Measurements from ENCODE around the gene OAS3. TPM values are rescaled to one million over a fixed set of nuclear protein-coding genes. Genes with fewer than 3 reads are reported as not detected.
A peak's percentile ranks its signal among the peaks of the same experiment; 100 is the strongest.

The OAS3 gene
- total and polyA plus RNA-seq, 9 of the 15 experiments (the other 6 are each of a cell fraction or from before 2014, with no cell fraction given): 0.21 to 2.0 (median 0.83) TPM

DNA sequence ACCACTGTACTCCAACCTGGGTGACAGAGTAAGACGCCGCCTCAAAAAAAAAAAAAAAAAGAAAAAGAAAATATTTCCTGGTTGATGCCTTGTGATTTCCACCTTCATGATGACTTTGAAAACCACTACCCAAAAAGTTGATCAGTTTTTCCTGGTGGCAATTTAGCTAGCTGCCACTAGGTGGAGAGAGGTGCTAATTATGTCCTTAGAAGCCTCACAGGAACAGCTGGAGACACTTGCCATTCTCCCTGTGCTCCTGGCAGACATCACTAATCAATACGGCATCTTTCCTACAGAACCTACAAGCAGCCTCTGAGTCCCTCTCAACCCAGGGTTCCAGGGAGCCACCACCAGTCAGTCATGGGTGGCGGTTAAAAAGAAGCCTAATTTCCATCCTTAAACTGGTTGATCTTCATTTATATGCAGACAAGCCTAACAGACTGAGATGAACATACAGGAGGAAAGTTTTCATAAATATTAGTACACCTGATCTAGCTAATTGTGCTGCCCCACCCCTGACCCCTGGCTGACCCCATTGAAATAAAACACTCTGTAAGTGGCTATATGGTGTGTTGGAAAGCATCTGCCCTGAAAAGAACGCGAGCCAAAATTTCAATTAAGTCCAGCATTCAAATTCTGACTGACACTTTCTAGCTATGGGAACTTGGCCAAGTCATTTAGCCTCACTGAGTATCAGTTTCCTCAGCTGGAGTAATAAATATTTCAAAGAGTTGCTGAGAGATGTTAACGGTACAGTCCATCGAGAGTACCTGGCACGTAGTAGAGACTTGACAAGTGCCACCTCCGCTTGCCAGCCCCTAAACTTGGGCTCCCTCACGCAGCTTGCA is 37.8 kb upstream of the OAS3 start (continued):
- TF ChIP-seq, protein P1, sequence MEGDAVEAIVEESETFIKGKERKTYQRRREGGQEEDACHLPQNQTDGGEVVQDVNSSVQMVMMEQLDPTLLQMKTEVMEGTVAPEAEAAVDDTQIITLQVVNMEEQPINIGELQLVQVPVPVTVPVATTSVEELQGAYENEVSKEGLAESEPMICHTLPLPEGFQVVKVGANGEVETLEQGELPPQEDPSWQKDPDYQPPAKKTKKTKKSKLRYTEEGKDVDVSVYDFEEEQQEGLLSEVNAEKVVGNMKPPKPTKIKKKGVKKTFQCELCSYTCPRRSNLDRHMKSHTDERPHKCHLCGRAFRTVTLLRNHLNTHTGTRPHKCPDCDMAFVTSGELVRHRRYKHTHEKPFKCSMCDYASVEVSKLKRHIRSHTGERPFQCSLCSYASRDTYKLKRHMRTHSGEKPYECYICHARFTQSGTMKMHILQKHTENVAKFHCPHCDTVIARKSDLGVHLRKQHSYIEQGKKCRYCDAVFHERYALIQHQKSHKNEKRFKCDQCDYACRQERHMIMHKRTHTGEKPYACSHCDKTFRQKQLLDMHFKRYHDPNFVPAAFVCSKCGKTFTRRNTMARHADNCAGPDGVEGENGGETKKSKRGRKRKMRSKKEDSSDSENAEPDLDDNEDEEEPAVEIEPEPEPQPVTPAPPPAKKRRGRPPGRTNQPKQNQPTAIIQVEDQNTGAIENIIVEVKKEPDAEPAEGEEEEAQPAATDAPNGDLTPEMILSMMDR (IDR thresholded peaks at IDR 0.05 in 2 of 3, conservative IDR thresholded peaks at IDR 0.05 in 1 of 3; ENCODE audit: insufficient read depth in 2 of 3, low read depth in 1 of 3, low read length in 3 of 3): peak; percentile 63 to 69 (median 66); a peak in 5 of 6 replicates
- TF ChIP-seq RFX5 (IDR thresholded peaks at IDR 0.05; ENCODE audit: low read depth, low read length): no peak

DNA sequence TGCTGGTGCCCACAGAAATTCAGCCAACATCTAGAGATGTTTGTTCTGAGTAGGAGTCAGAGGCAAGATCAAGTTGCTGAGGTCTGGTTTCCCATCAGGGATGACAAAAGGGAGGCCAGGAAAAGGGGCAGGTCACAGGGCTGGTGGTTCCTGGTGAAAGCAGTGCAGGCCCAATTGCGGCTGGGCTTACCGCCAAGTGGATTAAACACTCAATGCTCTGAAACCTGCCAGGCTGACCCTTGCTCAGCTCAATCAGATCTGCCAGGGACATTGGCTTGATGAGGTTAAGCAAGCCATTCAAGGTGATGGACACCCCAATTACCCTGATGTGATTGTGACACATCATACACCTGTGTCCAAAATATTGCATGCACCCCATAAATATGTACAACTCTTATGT is 37.0 kb upstream of the OAS3 start:
- no peaks in the 10 kb centered on the region for H3K9me3 ChIP-seq (replicated peaks; ENCODE audit: control insufficient read depth, insufficient read depth, low read depth, low read length)
- no TSS peak for BruUV-seq (replicated peaks)
- 11% methylated on average over 2 of the region's 2 CpGs for WGBS (ENCODE audit: insufficient coverage, low coverage, missing lambda C conversion rate)
- no peaks in the 10 kb centered on the region for H3K36me3 ChIP-seq (ENCODE audit: control insufficient read depth, insufficient read depth, low read length)
- ChIA-PET CTCF (ENCODE audit: low intra/inter-chr PET ratio) (no interaction called here), POLR2A (no interaction called here)
- H3K9ac ChIP-seq (ENCODE audit: insufficient read depth in 1 of 2, low read depth in 2 of 2, low read length in 2 of 2): no peak overlapping the region
- H3K4me2 ChIP-seq (ENCODE audit: insufficient read depth, low read length): no peak overlapping the region
- H3K4me3 ChIP-seq: no peak overlapping the region
- H3K27me3 ChIP-seq (ENCODE audit: control insufficient read depth in 2 of 2, insufficient read depth in 2 of 2, low read length in 2 of 2): peaks cover 0 to 11% of the 10 kb centered on the region in 2 experiments; a peak in 1 of 5 replicates
- ATAC-seq (no peak), FAIRE-seq (no peak), DNase-seq (ENCODE audit: extremely low read depth in 1 of 4, low spot score in 3 of 4) (no peak)
- no peak overlapping the region for H2AFZ ChIP-seq (ENCODE audit: low read depth, low read length)
- intact Hi-C loops (cut with micrococcal nuclease) (no loop called here), in situ Hi-C loops (cut with MboI) (no loop called here)
- H3K79me2 ChIP-seq (ENCODE audit: control insufficient read depth, insufficient read depth, low read length): no peaks in the 10 kb centered on the region
- no peak overlapping the region for H3K27ac ChIP-seq (ENCODE audit: extremely low read depth, low read depth, low read length)
- no peaks in the 10 kb centered on the region for H3K9me1 ChIP-seq (ENCODE audit: control insufficient read depth, insufficient read depth, low read length)
- no peaks in the 10 kb centered on the region for H3K4me1 ChIP-seq (replicated peaks in 1 of 2; ENCODE audit: control insufficient read depth in 2 of 2, insufficient read depth in 2 of 2, low read length in 2 of 2)
- H4K20me1 ChIP-seq (replicated peaks; ENCODE audit: control insufficient read depth, insufficient read depth, low read length): no peaks in the 10 kb centered on the region
- TF ChIP-seq BMI1 (IDR thresholded peaks at IDR 0.05; ENCODE audit: low read length) (no peak), SMAD4 (CRISPR knock-in tag; conservative IDR thresholded peaks at IDR 0.05) (no peak), TFAM (CRISPR knock-in tag; conservative IDR thresholded peaks at IDR 0.05) (no peak), NONO (IDR thresholded peaks at IDR 0.05; ENCODE audit: low read depth in 2 of 2, low read length in 1 of 2) (no peak), ETS1 (conservative IDR thresholded peaks at IDR 0.05; ENCODE audit: control insufficient read depth, low read depth, low read length) (no peak), SMARCB1 (IDR thresholded peaks at IDR 0.05; ENCODE audit: insufficient read length, low read depth) (no peak), NR2C2 (CRISPR knock-in tag; IDR thresholded peaks at IDR 0.05) (no peak), NR2C2 (tag; IDR thresholded peaks at IDR 0.05) (no peak), KLF10 (CRISPR knock-in tag; IDR thresholded peaks at IDR 0.05) (no peak), ZNF830 (CRISPR knock-in tag; IDR thresholded peaks at IDR 0.05) (no peak), ZBTB8A (IDR thresholded peaks at IDR 0.05; ENCODE audit: partially characterized antibody) (no peak), ZNF778 (CRISPR knock-in tag; IDR thresholded peaks at IDR 0.05) (no peak), ZNF174 (CRISPR knock-in tag; IDR thresholded peaks at IDR 0.05) (no peak), HOXB6 (CRISPR knock-in tag; IDR thresholded peaks at IDR 0.05; ENCODE audit: borderline replicate concordance) (no peak)
- TF ChIP-seq, protein P2, sequence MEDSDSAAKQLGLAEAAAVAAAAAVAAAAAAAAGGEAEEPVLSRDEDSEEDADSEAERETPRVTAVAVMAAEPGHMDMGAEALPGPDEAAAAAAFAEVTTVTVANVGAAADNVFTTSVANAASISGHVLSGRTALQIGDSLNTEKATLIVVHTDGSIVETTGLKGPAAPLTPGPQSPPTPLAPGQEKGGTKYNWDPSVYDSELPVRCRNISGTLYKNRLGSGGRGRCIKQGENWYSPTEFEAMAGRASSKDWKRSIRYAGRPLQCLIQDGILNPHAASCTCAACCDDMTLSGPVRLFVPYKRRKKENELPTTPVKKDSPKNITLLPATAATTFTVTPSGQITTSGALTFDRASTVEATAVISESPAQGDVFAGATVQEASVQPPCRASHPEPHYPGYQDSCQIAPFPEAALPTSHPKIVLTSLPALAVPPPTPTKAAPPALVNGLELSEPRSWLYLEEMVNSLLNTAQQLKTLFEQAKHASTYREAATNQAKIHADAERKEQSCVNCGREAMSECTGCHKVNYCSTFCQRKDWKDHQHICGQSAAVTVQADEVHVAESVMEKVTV (CRISPR knock-in tag; IDR thresholded peaks at IDR 0.05): no peak
